ENCODE results near the gene AGPAT1.
"Not testable (repeated sequence)": the region's sequence is repeated elsewhere in the genome, so short reads cannot be mapped to it uniquely, and the experiment has no call there.

The AGPAT1 gene

DNA sequence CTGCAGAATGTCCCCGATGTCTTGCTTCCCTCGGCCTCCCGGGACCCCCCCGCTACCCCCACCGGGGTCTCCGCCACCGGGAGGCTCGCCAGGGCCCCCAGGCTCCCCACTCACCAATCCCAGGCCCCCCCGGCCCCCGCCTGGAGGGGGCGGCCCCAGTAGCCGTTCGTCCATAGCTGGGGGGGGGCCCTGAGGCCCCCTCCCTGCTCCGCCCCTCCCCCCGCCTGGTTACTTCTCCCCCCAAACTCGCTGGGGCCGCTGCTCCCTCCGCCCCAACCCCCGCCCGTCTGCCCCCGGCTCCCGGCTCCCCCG lies 13.8 kb upstream of the AGPAT1 start:
- TF ChIP-seq, protein P1, sequence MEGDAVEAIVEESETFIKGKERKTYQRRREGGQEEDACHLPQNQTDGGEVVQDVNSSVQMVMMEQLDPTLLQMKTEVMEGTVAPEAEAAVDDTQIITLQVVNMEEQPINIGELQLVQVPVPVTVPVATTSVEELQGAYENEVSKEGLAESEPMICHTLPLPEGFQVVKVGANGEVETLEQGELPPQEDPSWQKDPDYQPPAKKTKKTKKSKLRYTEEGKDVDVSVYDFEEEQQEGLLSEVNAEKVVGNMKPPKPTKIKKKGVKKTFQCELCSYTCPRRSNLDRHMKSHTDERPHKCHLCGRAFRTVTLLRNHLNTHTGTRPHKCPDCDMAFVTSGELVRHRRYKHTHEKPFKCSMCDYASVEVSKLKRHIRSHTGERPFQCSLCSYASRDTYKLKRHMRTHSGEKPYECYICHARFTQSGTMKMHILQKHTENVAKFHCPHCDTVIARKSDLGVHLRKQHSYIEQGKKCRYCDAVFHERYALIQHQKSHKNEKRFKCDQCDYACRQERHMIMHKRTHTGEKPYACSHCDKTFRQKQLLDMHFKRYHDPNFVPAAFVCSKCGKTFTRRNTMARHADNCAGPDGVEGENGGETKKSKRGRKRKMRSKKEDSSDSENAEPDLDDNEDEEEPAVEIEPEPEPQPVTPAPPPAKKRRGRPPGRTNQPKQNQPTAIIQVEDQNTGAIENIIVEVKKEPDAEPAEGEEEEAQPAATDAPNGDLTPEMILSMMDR (IDR thresholded peaks at IDR 0.05; ENCODE audit: extremely low read depth, insufficient read depth, missing control alignments), result no peak
- in situ Hi-C loops (cut with MboI; ENCODE audit: low pct_unique_long_range_greater_than_20kb, low sequenced_read_pairs, unreplicated experiment), result no loop called here
- no peak for DNase-seq (ENCODE audit: low spot score)

GRCh38 chr6:32189069-32189741 lies 13.3 kb upstream of the AGPAT1 start:
- DNase-seq (ENCODE audit: low spot score), result no peak
- TF ChIP-seq, protein P1 (IDR thresholded peaks at IDR 0.05; ENCODE audit: extremely low read depth, insufficient read depth, missing control alignments), result no peak
- in situ Hi-C loops (cut with MboI; ENCODE audit: low pct_unique_long_range_greater_than_20kb, low sequenced_read_pairs, unreplicated experiment), result no loop called here

DNA sequence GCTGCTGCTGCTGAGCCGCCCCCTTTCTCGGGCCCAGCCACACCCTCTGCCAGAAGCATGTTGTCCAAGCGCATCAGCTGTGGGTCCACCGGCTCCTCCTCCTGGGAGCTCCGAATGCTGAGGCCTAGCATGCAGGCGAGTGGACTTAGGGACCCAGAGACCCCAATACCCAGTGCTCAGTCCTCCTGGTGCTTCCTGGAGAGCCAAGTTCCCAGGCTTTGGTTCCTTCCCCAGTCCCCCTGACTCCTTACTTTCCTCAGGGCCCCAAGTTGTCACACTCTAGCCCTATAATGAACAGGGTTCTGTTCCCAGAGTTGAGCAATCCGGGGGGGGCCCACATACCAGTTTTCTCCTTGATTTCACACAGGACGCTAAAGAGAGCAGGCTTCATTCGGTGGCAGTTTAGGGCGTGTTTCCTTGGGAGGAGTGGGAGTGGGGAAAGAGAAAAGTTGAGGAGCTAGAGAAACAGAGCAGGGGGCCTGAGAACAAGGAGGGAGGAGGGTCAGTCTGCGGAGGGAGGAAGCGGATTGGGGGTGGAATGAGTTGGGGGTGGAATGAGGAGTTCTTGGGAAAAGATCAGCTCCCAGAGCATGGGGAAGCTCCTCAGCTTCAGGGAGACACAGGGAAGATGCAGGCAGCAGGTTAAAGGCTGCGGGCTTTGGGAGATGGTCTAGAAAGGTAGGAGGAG lies 12.6 kb upstream of the AGPAT1 start:
- no peak for DNase-seq (ENCODE audit: low spot score)
- TF ChIP-seq, protein P1 (IDR thresholded peaks at IDR 0.05; ENCODE audit: extremely low read depth, insufficient read depth, missing control alignments), result no peak
- in situ Hi-C loops (cut with MboI; ENCODE audit: low pct_unique_long_range_greater_than_20kb, low sequenced_read_pairs, unreplicated experiment), result no loop called here

- in situ Hi-C loops (cut with MboI; ENCODE audit: low pct_unique_long_range_greater_than_20kb, low sequenced_read_pairs, unreplicated experiment); DNase-seq (ENCODE audit: low spot score): not testable (repeated sequence)
Observed at GRCh38 chr6:32187725-32188380, 12.0 kb upstream of the AGPAT1 start.

- in situ Hi-C loops (cut with MboI; ENCODE audit: low pct_unique_long_range_greater_than_20kb, low sequenced_read_pairs, unreplicated experiment), result no loop called here
- no peak for DNase-seq (ENCODE audit: low spot score)
- TF ChIP-seq, protein P1 (IDR thresholded peaks at IDR 0.05; ENCODE audit: extremely low read depth, insufficient read depth, missing control alignments), result no peak
Observed at GRCh38 chr6:32187009-32187709, 11.3 kb upstream of the AGPAT1 start.

DNA sequence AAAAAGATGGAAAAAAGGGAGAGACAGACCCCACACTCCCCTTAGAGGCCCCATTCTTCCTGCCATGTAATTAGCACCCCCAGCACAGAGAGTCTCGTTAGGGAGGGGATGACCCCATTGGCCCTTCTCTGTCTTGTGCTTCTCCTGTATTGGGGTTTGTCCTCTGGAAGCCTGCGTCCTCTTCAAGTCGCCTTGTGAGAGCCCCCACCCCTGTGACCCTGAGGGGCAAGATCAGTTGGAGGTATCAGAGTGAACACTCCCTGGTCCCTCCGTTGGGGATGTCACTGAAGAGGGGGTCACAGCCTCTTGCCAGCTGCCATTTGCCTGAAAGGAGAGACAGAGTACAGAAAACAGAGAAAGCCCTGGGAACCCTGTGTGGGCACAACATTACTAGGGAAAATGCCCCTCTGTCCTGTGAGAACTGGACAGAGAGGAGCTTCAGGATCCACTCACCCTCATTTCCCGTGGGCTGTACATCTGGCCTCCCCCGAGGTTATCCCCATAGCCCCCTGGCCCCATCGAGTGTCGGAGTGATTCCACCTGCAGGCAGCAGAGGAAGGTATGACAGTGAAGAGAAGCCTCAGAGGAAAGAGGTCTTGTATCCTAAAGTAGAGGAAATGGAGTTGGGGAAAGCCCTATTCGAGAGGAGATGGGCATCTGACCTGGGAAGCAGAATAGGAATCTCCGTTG lies 10.4 kb upstream of the AGPAT1 start:
- in situ Hi-C loops (cut with MboI; ENCODE audit: low pct_unique_long_range_greater_than_20kb, low sequenced_read_pairs, unreplicated experiment), result not testable (repeated sequence)

GRCh38 chr6:32185681-32186131 lies 9.8 kb upstream of the AGPAT1 start:
- DNase-seq (ENCODE audit: low spot score); in situ Hi-C loops (cut with MboI; ENCODE audit: low pct_unique_long_range_greater_than_20kb, low sequenced_read_pairs, unreplicated experiment): not testable (repeated sequence)

More for the DNA sequence above, 10.4 kb upstream of the AGPAT1 start:
- not testable (repeated sequence) for DNase-seq (ENCODE audit: low spot score)
